GM21390 (cell line): ENCODE measurements around the gene FAM3C.

Experiments
- ATAC-seq: cut with Tn5 transposase; IDR thresholded peaks from one replicate; pipeline ENCODE4 v1.9.1; 2021; ENCODE audit not compliant: unreplicated experiment

The FAM3C gene

GRCh38 chr7:121410829-121411596, 14.9 kb upstream of the FAM3C start:
- peak; percentile 65 for ATAC-seq

DNA sequence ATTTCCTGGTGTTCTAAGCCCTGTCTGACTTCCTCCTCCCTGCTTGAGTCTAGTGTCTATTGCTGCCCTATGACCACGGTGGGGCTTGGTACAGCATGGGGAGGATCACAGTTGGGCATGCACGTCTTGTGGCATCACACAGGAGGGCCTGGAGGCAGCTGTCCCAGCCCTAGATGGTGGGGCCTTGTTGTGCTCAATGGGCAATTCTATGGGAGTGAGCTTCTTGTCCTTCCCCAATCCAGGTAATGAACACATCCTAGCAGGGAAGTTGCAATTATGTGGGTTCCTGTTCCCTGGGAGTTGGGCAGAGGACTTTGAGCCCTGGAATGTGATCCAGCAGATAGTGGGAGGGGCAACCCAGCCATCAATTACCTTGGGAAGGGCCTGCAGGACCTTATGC, 10.8 kb upstream of the FAM3C start:
- ATAC-seq = no peak

GRCh38 chr7:121406461-121406860, 10.4 kb upstream of the FAM3C start:
- no peak for ATAC-seq

DNA sequence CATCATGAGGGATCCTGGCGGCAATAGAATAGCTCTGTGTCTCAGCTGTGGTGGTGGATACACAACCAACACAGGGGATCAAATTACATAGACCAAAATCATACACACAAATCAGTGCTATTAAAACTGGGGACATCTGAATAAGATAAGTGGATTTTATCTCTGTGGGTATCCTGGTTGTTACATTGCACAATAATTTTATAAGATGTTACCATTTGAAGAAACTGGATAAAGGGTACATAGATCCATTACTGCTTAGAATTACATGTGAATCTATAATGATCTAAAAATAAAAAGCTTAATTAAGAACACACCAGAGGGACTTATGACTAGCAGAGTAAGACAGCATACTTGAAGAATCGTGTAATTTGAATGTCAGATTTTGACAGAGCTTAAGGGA, 8.2 kb upstream of the FAM3C start:
- ATAC-seq = no peak

DNA sequence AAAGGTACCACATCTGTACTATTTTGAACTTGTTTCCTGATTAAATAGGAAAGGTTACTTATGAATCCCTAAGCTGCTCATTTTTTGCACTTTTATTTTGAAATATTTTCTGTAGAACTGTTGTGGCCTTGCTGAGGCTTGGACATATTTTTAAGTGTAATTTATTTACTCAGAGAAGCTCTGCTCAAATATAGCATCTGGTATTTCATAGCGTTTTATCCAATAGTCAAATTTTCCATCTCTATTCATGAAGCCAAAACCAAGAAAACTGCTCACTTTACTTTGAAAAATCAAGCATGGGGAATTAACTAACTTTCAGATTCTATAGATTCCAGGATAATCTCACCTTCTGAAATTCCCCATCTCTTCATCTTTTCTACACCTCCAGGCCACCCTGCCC, 6.6 kb upstream of the FAM3C start:
- no peak for ATAC-seq

DNA sequence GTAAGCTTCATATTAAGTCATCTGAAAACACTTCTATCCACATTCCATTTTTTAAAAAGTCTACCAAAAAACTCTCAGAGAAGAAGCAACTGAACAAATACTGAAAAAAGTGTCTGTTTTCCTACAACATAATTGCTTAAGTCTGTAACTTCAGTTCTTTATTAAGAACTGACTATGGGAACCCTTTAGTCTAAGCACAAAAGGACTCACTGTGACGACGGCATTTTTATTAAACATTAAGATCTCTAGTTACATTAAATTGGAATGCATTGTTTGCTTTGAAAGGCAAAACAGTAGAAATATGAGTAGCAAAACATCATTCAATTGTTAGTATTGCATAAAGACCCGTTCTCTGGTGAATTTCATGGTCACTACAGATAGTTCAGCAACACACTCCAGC, 5.8 kb upstream of the FAM3C start:
- no peak for ATAC-seq

GRCh38 chr7:121398246-121398645, 2.1 kb upstream of the FAM3C start:
- ATAC-seq = no peak

GRCh38 chr7:121397822-121398221, 1.7 kb upstream of the FAM3C start:
- no peak for ATAC-seq

- ATAC-seq = no peak
Measured at GRCh38 chr7:121397361-121397760, 1.3 kb upstream of the FAM3C start.

- ATAC-seq = peak; percentile 35
Measured at GRCh38 chr7:121395494-121395960, 581 bp downstream of the FAM3C start.

GRCh38 chr7:121394709-121395140, 1.4 kb downstream of the FAM3C start:
- peak; percentile 33 for ATAC-seq

DNA sequence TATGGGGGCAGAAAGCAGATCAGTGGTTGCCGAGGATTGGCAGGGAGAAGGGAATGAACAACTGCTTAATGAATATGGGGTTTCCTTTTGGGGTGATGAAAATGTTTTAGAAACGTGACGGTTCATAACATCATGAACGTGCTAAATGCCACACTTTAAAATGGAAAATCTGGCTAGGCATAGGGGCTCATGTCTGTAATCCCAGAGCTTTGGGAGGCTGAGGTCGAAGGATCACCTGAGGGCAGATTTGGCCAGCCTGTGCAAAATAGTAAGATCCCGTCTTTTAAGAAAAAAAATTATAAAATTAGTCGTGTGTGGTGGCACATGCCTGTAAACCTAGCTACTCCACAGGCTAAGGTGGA, 3.1 kb downstream of the FAM3C start:
- ATAC-seq = no peak

DNA sequence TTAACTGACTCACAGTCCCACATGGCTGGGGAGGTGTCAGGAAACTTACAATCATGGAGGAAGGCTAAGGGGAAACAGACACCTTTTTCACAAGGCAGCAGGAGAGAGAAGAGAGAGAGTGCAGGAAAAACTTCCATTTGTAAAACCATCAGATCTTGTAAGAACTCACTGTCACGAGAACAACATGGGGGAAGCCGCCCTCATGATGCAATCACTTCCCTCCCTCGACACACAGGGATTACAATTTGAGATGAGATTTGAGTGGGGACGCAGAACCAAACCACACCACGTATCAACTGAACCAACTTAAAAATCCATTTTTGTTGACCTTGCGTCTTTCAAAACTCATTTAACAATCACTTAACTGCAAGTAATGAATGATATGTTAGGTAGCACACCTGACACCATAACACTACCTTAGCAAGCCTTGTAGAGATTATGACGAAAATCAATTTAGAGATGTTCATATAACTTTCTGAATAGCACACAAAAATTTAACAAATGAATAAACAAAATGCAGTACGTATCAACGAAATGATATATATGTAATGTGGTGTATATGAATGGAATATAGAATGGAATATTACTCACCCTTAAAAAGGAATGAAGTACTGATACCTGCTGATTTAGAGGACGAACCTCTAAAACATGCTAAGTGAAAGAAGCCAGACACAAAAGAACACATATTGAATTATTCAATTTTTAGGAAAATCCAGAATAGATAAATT, 3.7 kb downstream of the FAM3C start:
- ATAC-seq = no peak

GRCh38 chr7:121391686-121392085, 4.4 kb downstream of the FAM3C start:
- ATAC-seq = no peak

- ATAC-seq = no peak
Measured at GRCh38 chr7:121390617-121391016, 5.5 kb downstream of the FAM3C start.

DNA sequence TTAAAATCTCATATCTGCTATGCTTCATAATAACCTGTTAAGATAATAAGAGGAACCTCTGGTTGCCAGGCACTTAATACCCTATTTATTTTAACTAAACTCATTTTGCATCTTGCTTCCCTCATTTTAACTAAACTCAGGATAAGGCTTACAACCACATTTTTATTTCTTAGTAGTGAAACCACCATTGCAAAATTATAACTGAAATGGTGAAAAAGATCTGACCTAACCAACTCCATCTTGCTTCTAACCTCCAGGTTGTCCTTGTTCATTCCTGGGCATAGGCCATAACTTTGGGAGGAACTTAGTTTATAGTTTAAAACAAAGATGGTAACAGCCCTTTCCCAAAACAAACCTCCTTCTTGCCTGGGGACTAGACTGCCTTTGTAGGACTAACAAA, 6.0 kb downstream of the FAM3C start:
- no peak for ATAC-seq

DNA sequence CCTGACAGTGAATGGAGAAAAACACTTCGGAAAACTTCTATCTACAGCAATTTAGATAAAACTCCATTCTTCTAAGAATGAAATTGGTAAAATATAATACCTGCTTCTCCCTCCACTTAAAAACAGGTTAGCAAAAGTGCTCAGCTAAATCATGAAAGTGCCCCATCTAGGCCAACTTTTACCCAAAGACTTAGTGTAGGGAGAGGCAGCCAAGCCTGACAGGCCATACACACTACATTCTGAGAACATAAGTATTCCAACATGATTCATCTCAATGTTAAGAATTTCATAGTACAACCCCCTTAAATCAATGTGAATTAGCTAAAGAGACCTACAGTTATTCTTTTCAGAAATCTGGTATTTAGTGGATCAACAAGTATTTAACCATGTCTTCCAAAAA, 7.2 kb downstream of the FAM3C start:
- ATAC-seq = no peak

- peak; percentile 80 for ATAC-seq
Measured at GRCh38 chr7:121385800-121386179, 10.3 kb downstream of the FAM3C start.

GRCh38 chr7:121385056-121385799, 10.9 kb downstream of the FAM3C start:
- no peak for ATAC-seq

DNA sequence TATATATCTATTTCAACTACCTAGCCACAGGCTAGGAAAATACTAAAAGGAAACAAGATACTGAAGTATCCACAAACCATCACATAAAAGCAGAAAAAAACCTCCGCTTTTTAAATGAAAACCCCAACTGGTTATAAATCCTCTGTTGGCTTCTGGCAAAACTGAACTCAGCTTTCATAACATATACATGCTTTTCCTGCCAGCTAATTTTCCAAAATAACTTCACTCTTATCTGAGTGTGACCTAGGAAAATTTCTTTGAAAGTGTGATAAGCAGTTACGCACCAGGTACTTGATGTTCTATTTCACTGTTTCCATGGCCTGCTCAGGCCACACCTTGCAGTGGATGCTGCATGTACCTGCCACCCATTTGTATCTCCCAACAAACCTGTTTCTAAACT, 11.8 kb downstream of the FAM3C start:
- no peak for ATAC-seq

- ATAC-seq = no peak
Measured at GRCh38 chr7:121383235-121383910, 12.7 kb downstream of the FAM3C start.
